ENCODE data around the gene SLC39A9.

The SLC39A9 gene

DNA sequence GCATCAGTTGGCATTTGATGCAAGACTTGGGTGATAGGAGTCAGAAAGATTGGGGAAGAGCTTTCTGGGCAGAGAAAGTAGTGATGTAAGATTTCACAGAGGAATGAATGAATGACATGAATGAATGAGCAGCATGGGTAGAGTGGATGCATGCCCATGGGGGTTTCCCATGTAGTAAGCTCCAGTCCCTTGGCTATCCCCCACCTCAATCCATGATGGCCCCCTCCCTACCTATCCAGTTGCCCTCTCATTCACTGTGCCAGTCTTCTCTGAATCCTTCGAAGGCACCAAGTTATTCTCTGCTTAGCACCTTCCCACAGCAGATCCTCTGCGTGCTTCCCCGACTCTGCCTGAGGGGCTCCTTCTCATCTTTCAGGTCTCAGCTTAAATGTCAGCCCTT, 32.4 kb upstream of the SLC39A9 start:
- no peak for ATAC-seq
- TF ChIP-seq, protein P1, sequence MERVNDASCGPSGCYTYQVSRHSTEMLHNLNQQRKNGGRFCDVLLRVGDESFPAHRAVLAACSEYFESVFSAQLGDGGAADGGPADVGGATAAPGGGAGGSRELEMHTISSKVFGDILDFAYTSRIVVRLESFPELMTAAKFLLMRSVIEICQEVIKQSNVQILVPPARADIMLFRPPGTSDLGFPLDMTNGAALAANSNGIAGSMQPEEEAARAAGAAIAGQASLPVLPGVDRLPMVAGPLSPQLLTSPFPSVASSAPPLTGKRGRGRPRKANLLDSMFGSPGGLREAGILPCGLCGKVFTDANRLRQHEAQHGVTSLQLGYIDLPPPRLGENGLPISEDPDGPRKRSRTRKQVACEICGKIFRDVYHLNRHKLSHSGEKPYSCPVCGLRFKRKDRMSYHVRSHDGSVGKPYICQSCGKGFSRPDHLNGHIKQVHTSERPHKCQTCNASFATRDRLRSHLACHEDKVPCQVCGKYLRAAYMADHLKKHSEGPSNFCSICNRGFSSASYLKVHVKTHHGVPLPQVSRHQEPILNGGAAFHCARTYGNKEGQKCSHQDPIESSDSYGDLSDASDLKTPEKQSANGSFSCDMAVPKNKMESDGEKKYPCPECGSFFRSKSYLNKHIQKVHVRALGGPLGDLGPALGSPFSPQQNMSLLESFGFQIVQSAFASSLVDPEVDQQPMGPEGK (CRISPR knock-in tag; IDR thresholded peaks at IDR 0.05; ENCODE audit: borderline replicate concordance), result no peak
- no peak for TF ChIP-seq GLIS3 (CRISPR knock-in tag; IDR thresholded peaks at IDR 0.05)
- no peak for TF ChIP-seq ZC3H10 (CRISPR knock-in tag; IDR thresholded peaks at IDR 0.05)
- no peak for TF ChIP-seq ZNF70 (CRISPR knock-in tag; IDR thresholded peaks at IDR 0.05)
- TF ChIP-seq PPARA (CRISPR knock-in tag; IDR thresholded peaks at IDR 0.05; ENCODE audit: borderline replicate concordance), result no peak
- no peak for TF ChIP-seq ZFP30 (CRISPR knock-in tag; IDR thresholded peaks at IDR 0.05)
- TF ChIP-seq, protein P2, sequence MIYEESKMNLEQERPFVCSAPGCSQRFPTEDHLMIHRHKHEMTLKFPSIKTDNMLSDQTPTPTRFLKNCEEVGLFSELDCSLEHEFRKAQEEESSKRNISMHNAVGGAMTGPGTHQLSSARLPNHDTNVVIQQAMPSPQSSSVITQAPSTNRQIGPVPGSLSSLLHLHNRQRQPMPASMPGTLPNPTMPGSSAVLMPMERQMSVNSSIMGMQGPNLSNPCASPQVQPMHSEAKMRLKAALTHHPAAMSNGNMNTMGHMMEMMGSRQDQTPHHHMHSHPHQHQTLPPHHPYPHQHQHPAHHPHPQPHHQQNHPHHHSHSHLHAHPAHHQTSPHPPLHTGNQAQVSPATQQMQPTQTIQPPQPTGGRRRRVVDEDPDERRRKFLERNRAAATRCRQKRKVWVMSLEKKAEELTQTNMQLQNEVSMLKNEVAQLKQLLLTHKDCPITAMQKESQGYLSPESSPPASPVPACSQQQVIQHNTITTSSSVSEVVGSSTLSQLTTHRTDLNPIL (CRISPR knock-in tag; IDR thresholded peaks at IDR 0.05; ENCODE audit: low read depth), result no peak

DNA sequence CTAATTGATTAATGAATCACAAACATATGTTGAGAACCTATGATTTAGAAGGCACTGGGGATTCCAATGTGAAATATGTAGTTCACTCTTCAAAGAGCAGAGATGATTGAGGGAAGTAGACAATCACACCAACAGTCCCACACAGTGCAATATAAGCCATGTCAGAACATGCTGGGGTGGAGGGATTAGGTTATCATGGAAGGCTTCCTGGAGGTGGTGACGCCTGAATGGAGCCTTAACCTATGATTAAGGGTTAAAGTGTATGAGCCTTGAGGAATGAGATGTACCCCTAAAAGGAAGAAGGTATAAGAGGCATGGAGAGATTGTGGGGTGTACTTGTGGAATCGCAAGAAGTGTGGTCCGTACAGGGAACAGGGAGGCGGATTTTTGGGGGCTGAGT, 31.7 kb upstream of the SLC39A9 start:
- no peak for TF ChIP-seq ZC3H10 (CRISPR knock-in tag; IDR thresholded peaks at IDR 0.05)
- no peak for TF ChIP-seq RARB (CRISPR knock-in tag; IDR thresholded peaks at IDR 0.05)
- TF ChIP-seq ZNF70 (CRISPR knock-in tag; IDR thresholded peaks at IDR 0.05), result no peak
- TF ChIP-seq TOX (CRISPR knock-in tag; IDR thresholded peaks at IDR 0.05; ENCODE audit: borderline replicate concordance), result no peak
- no peak for TF ChIP-seq OSR1 (CRISPR knock-in tag; IDR thresholded peaks at IDR 0.05)
- TF ChIP-seq, protein P3, sequence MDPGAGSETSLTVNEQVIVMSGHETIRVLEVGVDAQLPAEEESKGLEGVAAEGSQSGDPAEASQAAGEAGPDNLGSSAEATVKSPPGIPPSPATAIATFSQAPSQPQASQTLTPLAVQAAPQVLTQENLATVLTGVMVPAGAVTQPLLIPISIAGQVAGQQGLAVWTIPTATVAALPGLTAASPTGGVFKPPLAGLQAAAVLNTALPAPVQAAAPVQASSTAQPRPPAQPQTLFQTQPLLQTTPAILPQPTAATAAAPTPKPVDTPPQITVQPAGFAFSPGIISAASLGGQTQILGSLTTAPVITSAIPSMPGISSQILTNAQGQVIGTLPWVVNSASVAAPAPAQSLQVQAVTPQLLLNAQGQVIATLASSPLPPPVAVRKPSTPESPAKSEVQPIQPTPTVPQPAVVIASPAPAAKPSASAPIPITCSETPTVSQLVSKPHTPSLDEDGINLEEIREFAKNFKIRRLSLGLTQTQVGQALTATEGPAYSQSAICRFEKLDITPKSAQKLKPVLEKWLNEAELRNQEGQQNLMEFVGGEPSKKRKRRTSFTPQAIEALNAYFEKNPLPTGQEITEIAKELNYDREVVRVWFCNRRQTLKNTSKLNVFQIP (CRISPR knock-in tag; IDR thresholded peaks at IDR 0.05; ENCODE audit: borderline replicate concordance, low read depth), result no peak
- TF ChIP-seq, protein P1 (CRISPR knock-in tag; IDR thresholded peaks at IDR 0.05; ENCODE audit: borderline replicate concordance), result no peak
- TF ChIP-seq, protein P2 (CRISPR knock-in tag; IDR thresholded peaks at IDR 0.05; ENCODE audit: low read depth), result no peak
- no peak for TF ChIP-seq PPARA (CRISPR knock-in tag; IDR thresholded peaks at IDR 0.05; ENCODE audit: borderline replicate concordance)
- TF ChIP-seq SNAI2 (CRISPR knock-in tag; IDR thresholded peaks at IDR 0.05), result no peak
- TF ChIP-seq BACH2 (CRISPR knock-in tag; IDR thresholded peaks at IDR 0.05; ENCODE audit: borderline replicate concordance), result no peak
- no peak for TF ChIP-seq ISL1 (CRISPR knock-in tag; IDR thresholded peaks at IDR 0.05)
- TF ChIP-seq ESRRG (CRISPR knock-in tag; IDR thresholded peaks at IDR 0.05), result no peak
- no peak for TF ChIP-seq ARNTL (CRISPR knock-in tag; IDR thresholded peaks at IDR 0.05; ENCODE audit: borderline replicate concordance, low read depth)
- TF ChIP-seq CSDC2 (CRISPR knock-in tag; IDR thresholded peaks at IDR 0.05), result no peak
- TF ChIP-seq, protein P4, sequence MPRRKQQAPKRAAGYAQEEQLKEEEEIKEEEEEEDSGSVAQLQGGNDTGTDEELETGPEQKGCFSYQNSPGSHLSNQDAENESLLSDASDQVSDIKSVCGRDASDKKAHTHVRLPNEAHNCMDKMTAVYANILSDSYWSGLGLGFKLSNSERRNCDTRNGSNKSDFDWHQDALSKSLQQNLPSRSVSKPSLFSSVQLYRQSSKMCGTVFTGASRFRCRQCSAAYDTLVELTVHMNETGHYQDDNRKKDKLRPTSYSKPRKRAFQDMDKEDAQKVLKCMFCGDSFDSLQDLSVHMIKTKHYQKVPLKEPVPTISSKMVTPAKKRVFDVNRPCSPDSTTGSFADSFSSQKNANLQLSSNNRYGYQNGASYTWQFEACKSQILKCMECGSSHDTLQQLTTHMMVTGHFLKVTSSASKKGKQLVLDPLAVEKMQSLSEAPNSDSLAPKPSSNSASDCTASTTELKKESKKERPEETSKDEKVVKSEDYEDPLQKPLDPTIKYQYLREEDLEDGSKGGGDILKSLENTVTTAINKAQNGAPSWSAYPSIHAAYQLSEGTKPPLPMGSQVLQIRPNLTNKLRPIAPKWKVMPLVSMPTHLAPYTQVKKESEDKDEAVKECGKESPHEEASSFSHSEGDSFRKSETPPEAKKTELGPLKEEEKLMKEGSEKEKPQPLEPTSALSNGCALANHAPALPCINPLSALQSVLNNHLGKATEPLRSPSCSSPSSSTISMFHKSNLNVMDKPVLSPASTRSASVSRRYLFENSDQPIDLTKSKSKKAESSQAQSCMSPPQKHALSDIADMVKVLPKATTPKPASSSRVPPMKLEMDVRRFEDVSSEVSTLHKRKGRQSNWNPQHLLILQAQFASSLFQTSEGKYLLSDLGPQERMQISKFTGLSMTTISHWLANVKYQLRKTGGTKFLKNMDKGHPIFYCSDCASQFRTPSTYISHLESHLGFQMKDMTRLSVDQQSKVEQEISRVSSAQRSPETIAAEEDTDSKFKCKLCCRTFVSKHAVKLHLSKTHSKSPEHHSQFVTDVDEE (CRISPR knock-in tag; IDR thresholded peaks at IDR 0.05), result no peak
- no peak for TF ChIP-seq ZFP3 (CRISPR knock-in tag; IDR thresholded peaks at IDR 0.05)
- TF ChIP-seq ZFP30 (CRISPR knock-in tag; IDR thresholded peaks at IDR 0.05), result no peak
- no peak for ATAC-seq

- ATAC-seq, result no peak
- TF ChIP-seq ISL1 (CRISPR knock-in tag; IDR thresholded peaks at IDR 0.05) (no peak), ZNF565 (CRISPR knock-in tag; conservative IDR thresholded peaks at IDR 0.05; ENCODE audit: low read depth) (no peak), PPARA (CRISPR knock-in tag; IDR thresholded peaks at IDR 0.05; ENCODE audit: borderline replicate concordance) (no peak)
- TF ChIP-seq, protein P4 (CRISPR knock-in tag; IDR thresholded peaks at IDR 0.05), result no peak
- TF ChIP-seq, protein P1 (CRISPR knock-in tag; IDR thresholded peaks at IDR 0.05; ENCODE audit: borderline replicate concordance), result no peak
Measured at GRCh38 chr14:69368381-69368780, 30.1 kb upstream of the SLC39A9 start.

Measured in SK-N-SH treated with all-trans-retinoic acid at 6 μM for 48 hours (cell line).